ENCODE measurements around the gene PARD6A. TPM values are rescaled to one million over a fixed set of nuclear protein-coding genes. Genes with fewer than 3 reads are reported as not detected.
A peak's percentile ranks its signal among the peaks of the same experiment; 100 is the strongest.

Gene PARD6A
- total RNA-seq, 1 donor from 2014 or later: 7.5 TPM

DNA sequence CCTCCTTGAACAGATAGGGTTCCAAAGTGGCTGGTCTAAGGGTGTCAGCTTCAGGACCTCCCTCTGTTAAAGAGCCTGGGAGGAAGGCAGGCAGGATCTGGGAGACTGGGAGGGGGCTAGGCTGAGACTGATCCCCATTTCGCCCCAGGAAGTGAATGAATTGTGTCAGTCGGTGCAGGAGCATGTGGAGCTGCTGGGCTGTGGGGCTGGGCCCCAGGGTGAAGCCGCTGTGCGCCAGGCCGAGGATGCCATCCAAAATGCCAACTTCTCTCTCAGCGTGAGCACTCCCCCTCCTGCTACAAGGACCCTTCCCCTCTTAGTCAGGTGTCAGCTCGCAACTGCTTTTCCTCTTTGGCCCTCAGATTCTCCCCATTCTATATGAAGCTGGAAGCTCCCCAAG lies 9.7 kb upstream of the PARD6A start:
- H3K4me3 Mint-ChIP-seq: peak overlapping the region; percentile 88
- H3K36me3 Mint-ChIP-seq (ENCODE audit: low read depth): no peaks in the 10 kb centered on the region
- peaks cover 62% of the 10 kb centered on the region for H3K27me3 Mint-ChIP-seq (ENCODE audit: low read depth)
- H3K27ac Mint-ChIP-seq (ENCODE audit: unreplicated experiment): no peak overlapping the region
- no peaks in the 10 kb centered on the region for H3K9me3 Mint-ChIP-seq
- DNase-seq (ENCODE audit: low read depth, low spot score): no peak
- TF ChIP-seq, protein P1, sequence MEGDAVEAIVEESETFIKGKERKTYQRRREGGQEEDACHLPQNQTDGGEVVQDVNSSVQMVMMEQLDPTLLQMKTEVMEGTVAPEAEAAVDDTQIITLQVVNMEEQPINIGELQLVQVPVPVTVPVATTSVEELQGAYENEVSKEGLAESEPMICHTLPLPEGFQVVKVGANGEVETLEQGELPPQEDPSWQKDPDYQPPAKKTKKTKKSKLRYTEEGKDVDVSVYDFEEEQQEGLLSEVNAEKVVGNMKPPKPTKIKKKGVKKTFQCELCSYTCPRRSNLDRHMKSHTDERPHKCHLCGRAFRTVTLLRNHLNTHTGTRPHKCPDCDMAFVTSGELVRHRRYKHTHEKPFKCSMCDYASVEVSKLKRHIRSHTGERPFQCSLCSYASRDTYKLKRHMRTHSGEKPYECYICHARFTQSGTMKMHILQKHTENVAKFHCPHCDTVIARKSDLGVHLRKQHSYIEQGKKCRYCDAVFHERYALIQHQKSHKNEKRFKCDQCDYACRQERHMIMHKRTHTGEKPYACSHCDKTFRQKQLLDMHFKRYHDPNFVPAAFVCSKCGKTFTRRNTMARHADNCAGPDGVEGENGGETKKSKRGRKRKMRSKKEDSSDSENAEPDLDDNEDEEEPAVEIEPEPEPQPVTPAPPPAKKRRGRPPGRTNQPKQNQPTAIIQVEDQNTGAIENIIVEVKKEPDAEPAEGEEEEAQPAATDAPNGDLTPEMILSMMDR (conservative IDR thresholded peaks at IDR 0.05): no peak
- H3K4me1 Mint-ChIP-seq: peaks cover 22% of the 10 kb centered on the region

DNA sequence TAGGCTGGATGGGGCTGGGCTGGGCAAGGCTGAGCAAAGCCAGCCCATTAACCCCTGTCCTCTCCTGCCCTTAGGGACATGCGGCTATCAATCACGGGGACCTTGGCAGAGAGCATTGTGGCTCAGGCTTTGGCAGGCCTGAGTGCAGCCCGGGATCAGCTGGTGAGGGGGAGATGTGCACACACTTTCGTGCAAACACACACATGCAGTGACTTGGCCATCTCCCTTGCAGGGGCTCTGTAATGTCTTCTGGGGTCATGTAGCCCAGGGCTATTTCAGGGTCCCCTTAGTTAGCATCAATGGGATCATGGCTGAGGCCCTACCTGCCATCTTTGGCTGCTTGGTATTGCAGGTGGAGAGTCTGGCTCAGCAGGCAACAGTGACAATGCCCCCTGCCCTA lies 8.9 kb upstream of the PARD6A start:
- Mint-ChIP-seq H3K9me3 (no peaks in the 10 kb centered on the region), H3K4me3 (peak overlapping the region; percentile 88), H3K4me1 (peaks cover 22% of the 10 kb centered on the region), H3K36me3 (ENCODE audit: low read depth) (no peaks in the 10 kb centered on the region), H3K27ac (ENCODE audit: unreplicated experiment) (no peak overlapping the region), H3K27me3 (ENCODE audit: low read depth) (peaks cover 57% of the 10 kb centered on the region)
- TF ChIP-seq, protein P1 (conservative IDR thresholded peaks at IDR 0.05): no peak
- DNase-seq (ENCODE audit: low read depth, low spot score): no peak

DNA sequence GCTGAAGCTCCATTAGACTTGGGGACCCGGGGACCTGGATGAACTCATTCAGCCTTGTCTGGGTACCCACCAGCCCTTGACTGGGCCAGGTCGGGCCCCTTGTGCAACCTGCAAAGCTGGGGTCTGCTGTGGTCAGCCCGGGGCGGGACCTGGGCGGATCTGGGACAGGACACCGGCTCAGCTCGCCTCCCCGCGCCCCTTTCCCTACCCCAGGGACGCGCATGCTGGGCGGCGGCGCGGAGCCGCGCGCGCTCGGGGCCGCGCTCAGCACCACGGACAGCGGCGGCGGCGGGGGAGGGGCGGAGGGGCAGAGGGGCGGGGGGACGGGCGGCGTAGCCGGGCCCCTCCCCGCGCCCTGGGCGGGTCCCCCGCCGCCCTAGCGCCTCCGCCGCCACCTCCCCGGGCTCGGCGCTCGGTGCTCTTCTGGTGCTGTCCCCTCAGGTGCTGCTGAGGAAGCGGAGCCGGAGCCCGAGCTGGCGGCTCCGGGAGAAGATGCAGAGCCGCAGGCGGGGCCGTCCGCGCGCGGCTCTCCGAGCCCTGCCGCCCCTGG lies 8.1 kb upstream of the PARD6A start:
- H3K4me1 Mint-ChIP-seq: peaks cover 22% of the 10 kb centered on the region
- peaks cover 57% of the 10 kb centered on the region for H3K27me3 Mint-ChIP-seq (ENCODE audit: low read depth)
- TF ChIP-seq, protein P1 (conservative IDR thresholded peaks at IDR 0.05): no peak
- H3K27ac Mint-ChIP-seq (ENCODE audit: unreplicated experiment): no peak overlapping the region
- DNase-seq (ENCODE audit: low read depth, low spot score): no peak
- no peaks in the 10 kb centered on the region for H3K9me3 Mint-ChIP-seq
- no peaks in the 10 kb centered on the region for H3K36me3 Mint-ChIP-seq (ENCODE audit: low read depth)
- no peak overlapping the region for H3K4me3 Mint-ChIP-seq

DNA sequence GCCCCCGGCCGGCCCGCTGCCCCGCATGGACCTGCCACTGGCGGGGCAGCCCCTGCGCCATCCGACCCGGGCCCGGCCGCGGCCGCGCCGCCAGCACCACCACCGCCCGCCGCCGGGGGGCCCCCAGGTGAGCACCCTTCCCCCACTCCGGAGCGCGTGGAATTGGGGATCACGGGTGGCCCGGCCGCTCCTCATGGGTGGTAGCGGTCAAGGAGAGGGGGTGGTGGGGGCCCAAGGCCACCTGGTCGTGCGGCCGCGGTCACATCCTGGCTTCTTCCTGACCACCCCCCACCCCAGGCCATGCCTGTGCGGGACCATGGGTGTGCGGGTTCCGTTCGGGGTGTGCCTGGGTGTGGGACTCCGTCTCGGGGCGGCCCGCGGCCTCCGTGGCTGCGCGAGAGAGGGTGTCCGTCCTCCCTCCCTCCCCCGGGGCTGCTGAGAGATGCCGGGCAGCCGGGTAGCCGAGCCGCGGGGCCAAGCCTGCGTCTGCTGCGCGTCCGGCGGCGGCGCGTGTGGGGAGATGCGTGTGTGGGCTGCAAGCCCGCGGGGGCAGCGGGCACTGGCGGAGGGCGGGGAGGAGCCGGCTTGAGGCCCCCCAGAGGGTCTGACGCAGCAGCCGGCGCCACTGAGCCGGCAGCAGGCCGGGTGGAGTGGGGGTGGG lies 7.5 kb upstream of the PARD6A start:
- DNase-seq (ENCODE audit: low read depth, low spot score): no peak
- peaks cover 57% of the 10 kb centered on the region for H3K27me3 Mint-ChIP-seq (ENCODE audit: low read depth)

DNA sequence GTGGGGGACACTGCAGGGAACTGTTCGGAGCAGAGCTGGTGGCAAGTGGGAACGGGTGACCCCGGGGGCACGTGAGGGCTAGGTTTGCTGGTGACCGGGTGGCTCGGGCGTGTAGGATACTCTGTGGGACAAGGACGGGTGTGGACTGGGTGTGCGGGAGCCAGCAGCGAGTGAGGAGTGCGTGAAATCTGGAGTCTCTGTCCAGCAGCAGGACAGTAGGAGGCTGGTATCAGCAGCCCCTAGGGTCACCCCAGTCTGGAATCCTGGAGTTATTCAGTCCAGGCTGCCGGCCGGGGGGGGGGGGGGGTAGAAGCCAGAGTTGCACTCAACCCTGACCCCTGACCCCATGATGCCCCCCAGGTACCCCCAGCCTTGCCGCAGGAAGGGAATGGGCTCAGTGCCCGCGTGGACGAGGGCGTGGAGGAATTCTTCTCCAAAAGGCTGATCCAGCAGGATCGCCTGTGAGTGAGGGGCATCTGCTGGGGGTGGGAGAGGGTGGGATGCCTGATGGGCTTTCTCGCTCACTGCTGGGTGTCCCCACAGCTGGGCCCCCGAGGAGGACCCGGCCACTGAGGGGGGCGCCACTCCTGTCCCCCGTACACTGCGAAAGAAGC lies 6.9 kb upstream of the PARD6A start:
- Mint-ChIP-seq H3K4me1 (peaks cover 22% of the 10 kb centered on the region), H3K4me3 (peak overlapping the region; percentile 84), H3K27ac (ENCODE audit: unreplicated experiment) (no peak overlapping the region), H3K9me3 (no peaks in the 10 kb centered on the region), H3K36me3 (ENCODE audit: low read depth) (no peaks in the 10 kb centered on the region), H3K27me3 (ENCODE audit: low read depth) (peaks cover 57% of the 10 kb centered on the region)
- no peak for DNase-seq (ENCODE audit: low read depth, low spot score)
- TF ChIP-seq, protein P1 (conservative IDR thresholded peaks at IDR 0.05): no peak

More for the DNA sequence above, 7.5 kb upstream of the PARD6A start:
- peak overlapping the region; percentile 84 for H3K4me3 Mint-ChIP-seq
- peaks cover 22% of the 10 kb centered on the region for H3K4me1 Mint-ChIP-seq
- no peaks in the 10 kb centered on the region for H3K9me3 Mint-ChIP-seq
- TF ChIP-seq, protein P1 (conservative IDR thresholded peaks at IDR 0.05): peak; percentile 62
- no peaks in the 10 kb centered on the region for H3K36me3 Mint-ChIP-seq (ENCODE audit: low read depth)
- H3K27ac Mint-ChIP-seq (ENCODE audit: unreplicated experiment): no peak overlapping the region
